Activated naive CD4-positive, alpha-beta T cell (primary cell): Measurements from ENCODE around the gene TAF13.
"Not testable (repeated sequence)": the region's sequence is repeated elsewhere in the genome, so short reads cannot be mapped to it uniquely, and the experiment has no call there.

Experiments
- DNase-seq, 4 experiments: peaks; one replicate each; lab custom pipeline; 2025; lab: John Stamatoyannopoulos, UW

Gene TAF13

GRCh38 chr1:109046671-109047070, 29.1 kb downstream of the TAF13 start:
- DNase-seq, result no peak

GRCh38 chr1:109045595-109045994, 30.2 kb downstream of the TAF13 start:
- no peak for DNase-seq

GRCh38 chr1:109041621-109042468, 34.0 kb downstream of the TAF13 start, which contains the start of gene WDR47:
WDR47 (minus strand) TSS chr1:109042102; CDS start chr1:109023512, 18,590 bp downstream.
- DNase-seq, result peak; percentile 83 to 93 (median 89)

GRCh38 chr1:109040989-109041620, 34.7 kb downstream of the TAF13 start:
- DNase-seq, result peak in 2 of 4 experiments; percentile 35

- DNase-seq, result no peak
Observed at GRCh38 chr1:109040627-109040988, 35.2 kb downstream of the TAF13 start.

- no peak for DNase-seq
Observed at GRCh38 chr1:109034382-109034781, 41.4 kb downstream of the TAF13 start.

GRCh38 chr1:109029493-109029892, 46.3 kb downstream of the TAF13 start:
- not testable (repeated sequence) for DNase-seq

- DNase-seq, result no peak
Observed at GRCh38 chr1:109027841-109028240, 48.0 kb downstream of the TAF13 start.

- no peak for DNase-seq
Observed at GRCh38 chr1:109025694-109026093, 50.1 kb downstream of the TAF13 start.

GRCh38 chr1:109024646-109025045, 51.2 kb downstream of the TAF13 start:
- DNase-seq, result no peak

GRCh38 chr1:109020693-109021257, 55.0 kb downstream of the TAF13 start:
- no peak for DNase-seq

- DNase-seq, result not testable (repeated sequence)
Observed at GRCh38 chr1:109017719-109018118, 58.1 kb downstream of the TAF13 start.

- no peak for DNase-seq
Observed at GRCh38 chr1:109017134-109017533, 58.7 kb downstream of the TAF13 start.
